Right renal cortex interstitium (tissue), 3 donors: ENCODE measurements around the gene UCMA. TPM values are rescaled to one million over a fixed set of nuclear protein-coding genes. Genes with fewer than 3 reads are reported as not detected.

Experiments used
- DNase-seq, 3 donors: peaks; one replicate each; pipeline ENCODE4 v3.0.0-alpha.2; 2013; ENCODE audit warnings: low read depth in 3 of 3, low spot score in 2 of 3
- polyA plus RNA-seq, 3 donors: library from polyadenylated mRNA; unstranded; fragments of 120-200 nt; gene quantifications; one replicate each; pipeline ENCODE4 v1.2.1, GENCODE V29; 2013; ENCODE audit not compliant: insufficient read length in 3 of 3

UCMA gene
- polyA plus RNA-seq, 3 donors: not detected

- DNase-seq: no peak
Observed at GRCh38 chr10:13189961-13190360, 44.2 kb downstream of the UCMA start.

GRCh38 chr10:13188593-13188992 lies 45.6 kb downstream of the UCMA start:
- DNase-seq: no peak

GRCh38 chr10:13187135-13187534 lies 47.0 kb downstream of the UCMA start:
- no peak for DNase-seq

GRCh38 chr10:13184730-13185514 lies 49.3 kb downstream of the UCMA start:
- no peak for DNase-seq

- no peak for DNase-seq
Observed at GRCh38 chr10:13184276-13184675, 49.9 kb downstream of the UCMA start.

- DNase-seq: no peak
Observed at GRCh38 chr10:13183625-13184024, 50.5 kb downstream of the UCMA start.

GRCh38 chr10:13182424-13182823 lies 51.8 kb downstream of the UCMA start:
- no peak for DNase-seq

- no peak for DNase-seq
Observed at GRCh38 chr10:13180788-13181187, 53.4 kb downstream of the UCMA start.

- no peak for DNase-seq
Observed at GRCh38 chr10:13173616-13174015, 60.6 kb downstream of the UCMA start.

Other genes with a start within 250 kb of the UCMA start
- gene CCDC3, start 232.7 kb downstream of the UCMA start, polyA plus RNA-seq: 10 to 100 TPM in 1 of 3 donors, 1 to 10 TPM in 2; 9.5 to 13.3 (median 10.0) TPM
- 10 to 100 TPM; 37.5 to 38.3 (median 38.1) TPM for gene OPTN, start 134.2 kb downstream of the UCMA start, polyA plus RNA-seq
- gene MCM10, start 72.8 kb downstream of the UCMA start, polyA plus RNA-seq: 10 to 100 TPM; 10.2 to 11.3 (median 11.3) TPM
- 10 to 100 TPM; 39.7 to 51.1 (median 47.4) TPM for gene PHYH, start 65.7 kb upstream of the UCMA start, polyA plus RNA-seq
- 100 to 1,000 TPM; 130 to 146 (median 139) TPM for gene SEPHS1, start 113.9 kb upstream of the UCMA start, polyA plus RNA-seq